Kidney (tissue), 14 donors: ENCODE measurements around the gene DVL1. TPM values are rescaled to one million over a fixed set of nuclear protein-coding genes. Genes with fewer than 3 reads are reported as not detected.

Experiments used
- DNase-seq, 5 donors: peaks; one replicate each; pipeline ENCODE4 v3.0.0-alpha.2; 2013 to 2020
- FAIRE-seq: peaks from 2 replicates; lab custom pipeline; 2012; peaks lifted over from hg19 to GRCh38; lab: Jason Lieb, UNC
- H3K27ac ChIP-seq, 2 donors: one replicate each; pipeline ENCODE4 v1.7.0; 2013; ENCODE audit warnings: low read depth in 2 of 2, low read length in 2 of 2, inconsistent platforms in 1 of 2
- H3K27me3 ChIP-seq: one replicate; pipeline ENCODE4 v1.7.1; 2013; ENCODE audit warnings: low read length, inconsistent platforms; ENCODE audit not compliant: control insufficient read depth, insufficient read depth
- H3K36me3 ChIP-seq, 3 donors: one replicate each; pipeline versions ENCODE4 v1.7.0 to v1.7.1; 2013; ENCODE audit warnings: low read length in 3 of 3, control low read depth in 1 of 3, inconsistent platforms in 1 of 3; ENCODE audit not compliant: insufficient read depth in 3 of 3, control insufficient read depth in 2 of 3
- H3K4me1 ChIP-seq, 3 donors: one replicate each; pipeline versions ENCODE4 v1.7.0 to v1.7.1; 2013; ENCODE audit warnings: low read length in 3 of 3, inconsistent platforms in 1 of 3, low read depth in 1 of 3; ENCODE audit not compliant: control insufficient read depth in 2 of 3, insufficient read depth in 2 of 3
- H3K4me3 ChIP-seq, 3 donors: one replicate each; pipeline versions ENCODE4 v1.7.0 to v1.8.1; 2013; ENCODE audit warnings: low read length in 3 of 3, control low read depth in 1 of 3, inconsistent platforms in 1 of 3
- H3K9ac ChIP-seq, 3 donors: one replicate each; pipeline versions ENCODE4 v1.7.0 to v1.7.1; 2013; ENCODE audit warnings: low read length in 3 of 3, control low read depth in 1 of 3, inconsistent platforms in 1 of 3
- H3K9me3 ChIP-seq, 3 donors: one replicate each; pipeline versions ENCODE4 v1.7.0 to v1.7.1; 2013; ENCODE audit warnings: low read length in 3 of 3, control low read depth in 1 of 3, inconsistent platforms in 1 of 3; ENCODE audit not compliant: control insufficient read depth in 2 of 3, insufficient read depth in 1 of 3
- intact Hi-C: fragments of 100-400 bp; cut with DNase I; formaldehyde crosslinking; loops from one replicate; pipeline ENCODE4 v1.11.1; 2022
- polyA plus RNA-seq: library from polyadenylated mRNA; stranded (reverse); fragments of 350-450 nt; fragmentation: Illumina TruSeq; extraction: RNeasy Lipid Tissue Mini Kit (QIAGEN cat#74804); gene quantifications from one replicate; pipeline ENCODE4 v1.2.3, GENCODE V29; 2014; ENCODE audit warnings: low read depth, low replicate concordance; ENCODE audit not compliant: insufficient read depth
- total RNA-seq: library from RNA; stranded (reverse); fragmentation: NEBNext Ultra II Directional; extraction: Animal tissue kit (Norgen Biotek cat#: 25700); gene quantifications from one replicate; pipeline ENCODE4 v1.2.1, GENCODE V29; 2021
- TF ChIP-seq, protein P1 (sequence below): IDR thresholded peaks from 3 replicates; pipeline ENCODE4 v1.5.1; 2012; ENCODE audit warnings: mild to moderate bottlenecking, moderate library complexity, borderline replicate concordance; ENCODE audit not compliant: insufficient read depth; ENCODE audit errors: extremely low read depth
- donor health status: control.
- donor health status: control.
- donor health status: control.
- donor health status: control.
- donor health status: control.
- donor health status: DM: yes; HTN: yes; CAD: no.
- donor health status: Normal renal cell carcinoma (clear cell type).

The DVL1 gene
- total and polyA plus RNA-seq, 2 donors from 2014 or later: 32.5 to 55.0 TPM

DNA sequence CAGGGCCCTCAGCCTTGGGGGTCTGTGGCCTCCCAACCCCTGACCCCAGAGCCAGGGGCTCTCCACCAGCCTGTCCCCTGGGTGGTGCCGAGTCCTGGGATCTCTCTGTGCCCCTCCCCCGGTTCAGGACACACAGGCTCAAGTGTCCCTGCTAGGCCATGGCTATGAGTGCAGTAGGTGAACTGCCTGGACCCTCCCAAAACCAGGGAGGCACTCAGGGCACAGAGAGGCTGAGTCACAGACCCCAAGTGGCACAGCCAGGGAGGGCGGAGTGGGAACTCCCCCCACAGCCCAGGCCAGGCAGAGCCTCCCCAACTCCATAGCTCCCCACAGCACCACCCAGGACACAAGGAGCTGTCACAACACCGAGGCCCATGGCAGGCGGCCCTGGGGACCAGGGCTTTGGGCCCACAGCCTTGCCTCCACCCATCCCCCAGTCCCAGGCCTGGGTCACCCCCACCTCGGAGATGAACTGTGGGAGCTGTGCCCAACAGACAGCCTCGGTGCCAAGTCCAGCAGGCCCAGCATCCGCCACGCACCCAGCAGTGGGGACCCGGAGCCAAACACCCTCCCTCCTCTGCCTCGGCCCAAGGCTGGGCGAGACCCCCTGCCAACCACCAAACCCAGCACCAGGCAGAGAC is 3.2 kb downstream of the DVL1 start:
- TF ChIP-seq, protein P1, sequence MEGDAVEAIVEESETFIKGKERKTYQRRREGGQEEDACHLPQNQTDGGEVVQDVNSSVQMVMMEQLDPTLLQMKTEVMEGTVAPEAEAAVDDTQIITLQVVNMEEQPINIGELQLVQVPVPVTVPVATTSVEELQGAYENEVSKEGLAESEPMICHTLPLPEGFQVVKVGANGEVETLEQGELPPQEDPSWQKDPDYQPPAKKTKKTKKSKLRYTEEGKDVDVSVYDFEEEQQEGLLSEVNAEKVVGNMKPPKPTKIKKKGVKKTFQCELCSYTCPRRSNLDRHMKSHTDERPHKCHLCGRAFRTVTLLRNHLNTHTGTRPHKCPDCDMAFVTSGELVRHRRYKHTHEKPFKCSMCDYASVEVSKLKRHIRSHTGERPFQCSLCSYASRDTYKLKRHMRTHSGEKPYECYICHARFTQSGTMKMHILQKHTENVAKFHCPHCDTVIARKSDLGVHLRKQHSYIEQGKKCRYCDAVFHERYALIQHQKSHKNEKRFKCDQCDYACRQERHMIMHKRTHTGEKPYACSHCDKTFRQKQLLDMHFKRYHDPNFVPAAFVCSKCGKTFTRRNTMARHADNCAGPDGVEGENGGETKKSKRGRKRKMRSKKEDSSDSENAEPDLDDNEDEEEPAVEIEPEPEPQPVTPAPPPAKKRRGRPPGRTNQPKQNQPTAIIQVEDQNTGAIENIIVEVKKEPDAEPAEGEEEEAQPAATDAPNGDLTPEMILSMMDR: no peak
- FAIRE-seq: no peak
- no peak overlapping the region for H3K9ac ChIP-seq
- intact Hi-C loops: no loop called here
- no peak overlapping the region for H3K4me3 ChIP-seq
- no peak overlapping the region for H3K27ac ChIP-seq
- H3K27me3 ChIP-seq: no peaks in the 10 kb centered on the region
- H3K4me1 ChIP-seq: peaks cover 0 to 24% (median 0%) of the 10 kb centered on the region in 3 donors
- H3K36me3 ChIP-seq: peaks cover 4 to 5% (median 5%) of the 10 kb centered on the region in 3 donors
- no peak for DNase-seq
- no peaks in the 10 kb centered on the region for H3K9me3 ChIP-seq

DNA sequence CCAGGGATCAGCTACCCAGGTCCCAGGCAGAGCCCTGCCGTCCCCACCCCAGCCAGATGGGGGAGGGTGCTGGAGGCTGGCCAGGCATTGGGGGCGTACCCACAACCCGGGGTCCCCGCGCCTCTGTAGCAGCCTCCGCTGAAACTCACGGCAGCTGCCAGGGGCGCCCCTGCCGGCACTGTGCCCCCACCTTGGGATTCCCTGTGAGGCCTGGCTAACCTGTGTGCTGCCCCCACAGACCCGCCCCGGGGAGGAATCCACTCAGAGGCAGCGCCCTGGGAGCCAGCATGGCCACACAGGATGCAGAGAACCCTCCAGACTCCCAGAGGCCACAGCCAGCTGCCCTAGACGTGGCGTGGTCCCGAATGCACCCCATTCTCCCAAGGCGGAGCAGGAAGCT is 3.8 kb downstream of the DVL1 start:
- peaks cover 0 to 24% (median 0%) of the 10 kb centered on the region in 3 donors for H3K4me1 ChIP-seq
- TF ChIP-seq, protein P1: no peak
- intact Hi-C loops: no loop called here
- H3K36me3 ChIP-seq: peaks cover 4 to 11% (median 11%) of the 10 kb centered on the region in 3 donors
- no peak overlapping the region for H3K9ac ChIP-seq
- H3K27ac ChIP-seq: no peak overlapping the region
- FAIRE-seq: no peak
- no peak overlapping the region for H3K4me3 ChIP-seq
- no peak for DNase-seq
- H3K9me3 ChIP-seq: no peaks in the 10 kb centered on the region
- no peaks in the 10 kb centered on the region for H3K27me3 ChIP-seq

DNA sequence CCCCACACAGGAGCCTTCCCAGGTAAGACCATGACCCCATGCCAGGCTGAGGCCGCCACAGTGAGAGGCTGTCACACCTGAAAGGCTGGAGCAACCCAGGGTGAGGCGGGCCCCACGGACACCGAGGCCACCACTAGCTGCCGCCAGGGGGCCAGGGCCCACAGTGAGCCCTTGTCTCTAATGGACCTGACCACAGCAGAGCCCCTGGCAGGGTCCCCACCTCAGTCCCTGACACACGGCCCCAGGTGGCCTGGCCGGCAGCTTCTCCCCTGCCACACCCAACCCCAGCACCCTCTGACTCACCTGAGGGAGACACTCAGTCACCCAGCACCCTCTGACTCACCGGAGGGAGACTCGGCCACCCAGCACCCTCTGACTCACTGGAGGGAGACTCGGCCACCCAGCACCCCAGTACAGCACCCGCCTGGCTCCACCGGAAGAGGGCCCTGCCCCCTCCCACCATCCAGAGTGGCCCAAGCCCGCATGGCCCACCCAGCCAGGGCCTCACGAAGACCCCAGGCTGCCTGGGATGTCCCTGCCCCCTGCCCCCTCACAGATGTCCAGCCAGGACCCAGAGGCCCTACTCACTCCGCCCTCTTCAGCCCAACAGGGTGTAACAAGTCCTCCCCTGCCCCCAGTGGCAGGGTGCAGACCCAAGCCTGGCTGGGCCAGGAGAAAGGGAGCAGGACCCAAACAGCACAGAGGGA is 4.4 kb downstream of the DVL1 start:
- no peak for DNase-seq
- Histone ChIP-seq H3K4me1 (peaks cover 0 to 24% (median 0%) of the 10 kb centered on the region in 3 donors), H3K9me3 (no peaks in the 10 kb centered on the region), H3K36me3 (peaks cover 4 to 12% (median 11%) of the 10 kb centered on the region in 3 donors), H3K9ac (no peak overlapping the region), H3K27me3 (no peaks in the 10 kb centered on the region), H3K27ac (no peak overlapping the region), H3K4me3 (no peak overlapping the region)
- no peak for FAIRE-seq
- TF ChIP-seq, protein P1: no peak
- intact Hi-C loops: no loop called here
